Fibroblast of lung (primary cell): Measurements from ENCODE around the gene DNM3. TPM values are rescaled to one million over a fixed set of nuclear protein-coding genes. Genes with fewer than 3 reads are reported as not detected.

Experiments
- DNase-seq, 2 donors: peaks; one replicate each; pipeline versions ENCODE4 v3.0.0 to v3.0.0-alpha.2; 2010; ENCODE audit warnings: low read depth in 2 of 2
- H2AFZ ChIP-seq: 2 replicates; pipeline ENCODE4 v1.5.1; 2012; ENCODE audit warnings: low read length, control low read depth, inconsistent platforms
- H3K27ac ChIP-seq: 2 replicates; pipeline ENCODE4 v1.5.1; 2011; ENCODE audit warnings: low read length, control low read depth; ENCODE audit not compliant: insufficient read depth
- H3K27me3 ChIP-seq: 2 replicates; pipeline ENCODE4 v1.5.1; 2011; ENCODE audit warnings: mild to moderate bottlenecking, low read length; ENCODE audit not compliant: control insufficient read depth, insufficient read depth
- H3K36me3 ChIP-seq: 2 replicates; pipeline ENCODE4 v1.5.1; 2011; ENCODE audit warnings: low read length; ENCODE audit not compliant: control insufficient read depth, insufficient read depth
- H3K4me1 ChIP-seq: 2 replicates; pipeline ENCODE4 v1.5.1; 2011; ENCODE audit warnings: low read length; ENCODE audit not compliant: control insufficient read depth, insufficient read depth; ENCODE audit errors: extremely low read depth
- H3K4me2 ChIP-seq: 2 replicates; pipeline ENCODE4 v1.5.1; 2011; ENCODE audit warnings: low read length, control low read depth; ENCODE audit not compliant: insufficient read depth; ENCODE audit errors: extremely low read depth
- H3K4me3 ChIP-seq, 4 experiments: fragments of 200-600 bp in 1 of 4; sonication (generic) in 1 of 4; replicated peaks in 1 of 4; 2 replicates each; pipeline ENCODE4 v1.5.1; 2011 to 2016; ENCODE audit warnings: low read length in 4 of 4, low read depth in 3 of 4, mild to moderate bottlenecking in 3 of 4, control low read depth in 2 of 4, inconsistent platforms in 1 of 4, mixed read lengths in 1 of 4; ENCODE audit not compliant: insufficient read depth in 1 of 4; ENCODE audit errors: control extremely low read depth in 1 of 4
- H3K79me2 ChIP-seq: 2 replicates; pipeline ENCODE4 v1.5.1; 2012; ENCODE audit warnings: mild to moderate bottlenecking, low read length, inconsistent platforms; ENCODE audit not compliant: control insufficient read depth, insufficient read depth
- H3K9ac ChIP-seq: 2 replicates; pipeline ENCODE4 v1.5.1; 2011; ENCODE audit warnings: mild to moderate bottlenecking, low read length, control low read depth; ENCODE audit not compliant: insufficient read depth
- H3K9me3 ChIP-seq: 2 replicates; pipeline ENCODE4 v1.5.1; 2012; ENCODE audit warnings: low read depth, low read length; ENCODE audit not compliant: control insufficient read depth, insufficient read depth
- H4K20me1 ChIP-seq: 2 replicates; pipeline ENCODE4 v1.5.1; 2011; ENCODE audit warnings: low read length; ENCODE audit not compliant: control insufficient read depth, insufficient read depth; ENCODE audit errors: extremely low read depth
- EZH2 ChIP-seq: IDR thresholded peaks from 2 replicates; pipeline ENCODE4 v1.5.1; 2012; ENCODE audit warnings: low read length, control low read depth, mild to moderate bottlenecking; ENCODE audit errors: missing control alignments
- polyA plus RNA-seq, 2 donors: library from polyadenylated mRNA; depleted of rRNA in 1 of 2; stranded (reverse) in 1 of 2; unstranded in 1 of 2; fragments of >200 nt; gene quantifications; 2 replicates each; pipeline ENCODE4 v1.2.1, GENCODE V29; 2011 to 2012; ENCODE audit warnings: missing spikeins in 1 of 2
- total RNA-seq: library from RNA; depleted of rRNA; stranded (reverse); fragments of >200 nt; gene quantifications from 2 replicates; pipeline ENCODE4 v1.2.1, GENCODE V29; 2014
- TF ChIP-seq, protein P1 (sequence below), 2 donors: IDR thresholded peaks in 1 of 2; conservative IDR thresholded peaks in 1 of 2; 1 replicate in 1 of 2; 2 replicates in 1 of 2; pipeline ENCODE4 v1.5.1; 2011 to 2012; ENCODE audit warnings: low read length in 2 of 2, control low read depth in 1 of 2, inconsistent platforms in 1 of 2, low read depth in 1 of 2, mild to moderate bottlenecking in 1 of 2

Gene DNM3
- total and polyA plus RNA-seq, 2 donors (not counting 1 experiment from before 2014, with no cell fraction given), result 1.6 to 3.6 TPM

GRCh38 chr1:172269084-172269483 is 427.8 kb downstream of the DNM3 start:
- no peaks in the 10 kb centered on the region for H3K79me2 ChIP-seq
- no peaks in the 10 kb centered on the region for H3K36me3 ChIP-seq
- no peaks in the 10 kb centered on the region for H4K20me1 ChIP-seq
- no peak overlapping the region for H3K27ac ChIP-seq
- no peak for DNase-seq
- H3K9me3 ChIP-seq, result no peaks in the 10 kb centered on the region
- TF ChIP-seq, protein P1, sequence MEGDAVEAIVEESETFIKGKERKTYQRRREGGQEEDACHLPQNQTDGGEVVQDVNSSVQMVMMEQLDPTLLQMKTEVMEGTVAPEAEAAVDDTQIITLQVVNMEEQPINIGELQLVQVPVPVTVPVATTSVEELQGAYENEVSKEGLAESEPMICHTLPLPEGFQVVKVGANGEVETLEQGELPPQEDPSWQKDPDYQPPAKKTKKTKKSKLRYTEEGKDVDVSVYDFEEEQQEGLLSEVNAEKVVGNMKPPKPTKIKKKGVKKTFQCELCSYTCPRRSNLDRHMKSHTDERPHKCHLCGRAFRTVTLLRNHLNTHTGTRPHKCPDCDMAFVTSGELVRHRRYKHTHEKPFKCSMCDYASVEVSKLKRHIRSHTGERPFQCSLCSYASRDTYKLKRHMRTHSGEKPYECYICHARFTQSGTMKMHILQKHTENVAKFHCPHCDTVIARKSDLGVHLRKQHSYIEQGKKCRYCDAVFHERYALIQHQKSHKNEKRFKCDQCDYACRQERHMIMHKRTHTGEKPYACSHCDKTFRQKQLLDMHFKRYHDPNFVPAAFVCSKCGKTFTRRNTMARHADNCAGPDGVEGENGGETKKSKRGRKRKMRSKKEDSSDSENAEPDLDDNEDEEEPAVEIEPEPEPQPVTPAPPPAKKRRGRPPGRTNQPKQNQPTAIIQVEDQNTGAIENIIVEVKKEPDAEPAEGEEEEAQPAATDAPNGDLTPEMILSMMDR (conservative IDR thresholded peaks at IDR 0.05 in 1 of 2, IDR thresholded peaks at IDR 0.05 in 1 of 2; ENCODE audit: low read depth in 1 of 2, low read length in 2 of 2), result no peak
- TF ChIP-seq EZH2, result no peak
- H3K4me2 ChIP-seq, result no peak overlapping the region
- H2AFZ ChIP-seq, result no peak overlapping the region
- H3K4me3 ChIP-seq, result no peak overlapping the region
- no peaks in the 10 kb centered on the region for H3K27me3 ChIP-seq
- H3K4me1 ChIP-seq, result no peaks in the 10 kb centered on the region
- H3K9ac ChIP-seq, result no peak overlapping the region

DNA sequence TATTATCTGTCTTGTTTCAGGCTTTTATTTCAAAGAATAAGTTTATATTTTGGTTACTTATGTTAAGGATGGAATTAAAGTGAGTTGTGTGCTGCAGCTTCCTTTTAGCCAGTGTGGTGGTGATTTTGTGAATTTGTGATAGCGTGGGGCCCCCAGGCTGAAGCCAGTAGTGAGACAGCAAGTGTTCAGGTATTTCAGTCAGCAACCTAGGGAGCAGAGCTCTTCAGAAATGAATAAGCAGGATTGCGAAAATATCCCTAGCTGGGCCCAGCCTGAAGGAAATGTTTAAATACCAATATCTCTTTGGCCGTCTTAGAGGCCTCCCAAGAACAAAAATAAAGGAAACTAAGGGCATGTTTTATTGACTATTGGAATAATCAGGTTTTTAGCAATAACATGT is 428.3 kb downstream of the DNM3 start:
- Histone ChIP-seq H4K20me1 (no peaks in the 10 kb centered on the region), H3K4me3 (no peak overlapping the region), H3K27ac (no peak overlapping the region), H3K4me2 (no peak overlapping the region), H3K9me3 (no peaks in the 10 kb centered on the region), H2AFZ (no peak overlapping the region), H3K27me3 (no peaks in the 10 kb centered on the region), H3K4me1 (no peaks in the 10 kb centered on the region), H3K9ac (no peak overlapping the region), H3K79me2 (no peaks in the 10 kb centered on the region), H3K36me3 (no peaks in the 10 kb centered on the region)
- TF ChIP-seq, protein P1 (conservative IDR thresholded peaks at IDR 0.05 in 1 of 2, IDR thresholded peaks at IDR 0.05 in 1 of 2; ENCODE audit: low read depth in 1 of 2, low read length in 2 of 2), result no peak
- TF ChIP-seq EZH2, result no peak
- peak; percentile 32 to 60 for DNase-seq

DNA sequence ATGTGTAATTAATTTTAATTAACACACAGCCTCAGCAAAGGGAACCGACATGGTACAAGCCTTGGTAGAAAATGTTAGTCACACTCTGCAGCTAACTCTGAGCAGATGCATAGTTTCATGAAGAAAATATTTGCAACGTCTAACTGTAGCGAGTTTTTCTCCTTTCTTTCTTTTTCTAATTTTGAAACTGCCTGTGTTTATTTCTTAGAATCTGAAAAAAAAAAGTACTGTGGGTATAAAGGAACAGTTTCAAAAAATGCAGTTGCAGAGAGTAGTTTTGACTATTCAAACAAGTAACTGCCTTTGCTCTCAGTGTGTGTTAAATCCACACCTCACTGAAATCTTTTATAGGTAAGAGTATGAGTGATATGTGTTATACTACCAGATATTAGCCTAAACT is 429.3 kb downstream of the DNM3 start:
- peak; percentile 26 to 70 for DNase-seq
- peak overlapping the region; percentile 46 for H3K4me2 ChIP-seq
- H3K27ac ChIP-seq, result no peak overlapping the region
- no peak overlapping the region for H3K4me3 ChIP-seq
- H4K20me1 ChIP-seq, result no peaks in the 10 kb centered on the region
- H2AFZ ChIP-seq, result no peak overlapping the region
- H3K79me2 ChIP-seq, result no peaks in the 10 kb centered on the region
- TF ChIP-seq EZH2, result no peak
- TF ChIP-seq, protein P1 (conservative IDR thresholded peaks at IDR 0.05 in 1 of 2, IDR thresholded peaks at IDR 0.05 in 1 of 2; ENCODE audit: low read depth in 1 of 2, low read length in 2 of 2), result no peak
- H3K36me3 ChIP-seq, result no peaks in the 10 kb centered on the region
- no peak overlapping the region for H3K9ac ChIP-seq
- H3K9me3 ChIP-seq, result no peaks in the 10 kb centered on the region
- H3K4me1 ChIP-seq, result no peaks in the 10 kb centered on the region
- no peaks in the 10 kb centered on the region for H3K27me3 ChIP-seq
